K562 (cell line): ENCODE results near the gene PCDHGA12. TPM values are rescaled to one million over a fixed set of nuclear protein-coding genes. Genes with fewer than 3 reads are reported as not detected.

Experiments used
- ZNF121 ChIP-seq: sonication (generic); formaldehyde crosslinking; conservative IDR thresholded peaks from 2 replicates; pipeline ENCODE4 v1.8.0; 2022; ENCODE audit warnings: missing genetic modification reagents
- polyA plus RNA-seq, 8 experiments: library from polyadenylated mRNA; depleted of rRNA in 4 of 8; stranded (reverse) in 5 of 8; unstranded in 3 of 8; fragments of >200 nt; fragmentation: Nextera tagmentation in 2 of 8; fragmentation: Illumina TruSeq in 1 of 8; extraction: Ambion mirVana in 2 of 8; extraction: Trizol in 1 of 8; gene quantifications; 2 replicates each; pipeline versions ENCODE4 v1.2.1 to v1.2.3, GENCODE V29; 2011 to 2014; ENCODE audit warnings: inconsistent platforms in 1 of 8, missing spikeins in 1 of 8
- total RNA-seq, 7 experiments: library from RNA; depleted of rRNA in 6 of 7; stranded (reverse); fragments of >200 nt in 6 of 7; fragmentation: Illumina TruSeq in 2 of 7; extraction: Trizol in 2 of 7; gene quantifications; 2 replicates each; pipeline versions ENCODE4 v1.2.1 to v1.2.3, GENCODE V29; 2011 to 2021; ENCODE audit warnings: low replicate concordance in 1 of 7
- TF ChIP-seq, protein P1 (sequence below), 2 experiments: fragments of 450-650 bp; IDR thresholded peaks; 2 replicates each; pipeline ENCODE4 v1.6.1; 2016; ENCODE audit warnings: mild to moderate bottlenecking in 2 of 2, borderline replicate concordance in 1 of 2, low read depth in 1 of 2, moderate library complexity in 1 of 2

Gene PCDHGA12
- total and polyA plus RNA-seq, 9 of the 15 experiments (the other 6 are each of a cell fraction or from before 2014, with no cell fraction given): 0.03 TPM; not detected in 8

GRCh38 chr5:141419074-141419880 lies 11.0 kb upstream of the PCDHGA12 start (continued):
- TF ChIP-seq, protein P1, sequence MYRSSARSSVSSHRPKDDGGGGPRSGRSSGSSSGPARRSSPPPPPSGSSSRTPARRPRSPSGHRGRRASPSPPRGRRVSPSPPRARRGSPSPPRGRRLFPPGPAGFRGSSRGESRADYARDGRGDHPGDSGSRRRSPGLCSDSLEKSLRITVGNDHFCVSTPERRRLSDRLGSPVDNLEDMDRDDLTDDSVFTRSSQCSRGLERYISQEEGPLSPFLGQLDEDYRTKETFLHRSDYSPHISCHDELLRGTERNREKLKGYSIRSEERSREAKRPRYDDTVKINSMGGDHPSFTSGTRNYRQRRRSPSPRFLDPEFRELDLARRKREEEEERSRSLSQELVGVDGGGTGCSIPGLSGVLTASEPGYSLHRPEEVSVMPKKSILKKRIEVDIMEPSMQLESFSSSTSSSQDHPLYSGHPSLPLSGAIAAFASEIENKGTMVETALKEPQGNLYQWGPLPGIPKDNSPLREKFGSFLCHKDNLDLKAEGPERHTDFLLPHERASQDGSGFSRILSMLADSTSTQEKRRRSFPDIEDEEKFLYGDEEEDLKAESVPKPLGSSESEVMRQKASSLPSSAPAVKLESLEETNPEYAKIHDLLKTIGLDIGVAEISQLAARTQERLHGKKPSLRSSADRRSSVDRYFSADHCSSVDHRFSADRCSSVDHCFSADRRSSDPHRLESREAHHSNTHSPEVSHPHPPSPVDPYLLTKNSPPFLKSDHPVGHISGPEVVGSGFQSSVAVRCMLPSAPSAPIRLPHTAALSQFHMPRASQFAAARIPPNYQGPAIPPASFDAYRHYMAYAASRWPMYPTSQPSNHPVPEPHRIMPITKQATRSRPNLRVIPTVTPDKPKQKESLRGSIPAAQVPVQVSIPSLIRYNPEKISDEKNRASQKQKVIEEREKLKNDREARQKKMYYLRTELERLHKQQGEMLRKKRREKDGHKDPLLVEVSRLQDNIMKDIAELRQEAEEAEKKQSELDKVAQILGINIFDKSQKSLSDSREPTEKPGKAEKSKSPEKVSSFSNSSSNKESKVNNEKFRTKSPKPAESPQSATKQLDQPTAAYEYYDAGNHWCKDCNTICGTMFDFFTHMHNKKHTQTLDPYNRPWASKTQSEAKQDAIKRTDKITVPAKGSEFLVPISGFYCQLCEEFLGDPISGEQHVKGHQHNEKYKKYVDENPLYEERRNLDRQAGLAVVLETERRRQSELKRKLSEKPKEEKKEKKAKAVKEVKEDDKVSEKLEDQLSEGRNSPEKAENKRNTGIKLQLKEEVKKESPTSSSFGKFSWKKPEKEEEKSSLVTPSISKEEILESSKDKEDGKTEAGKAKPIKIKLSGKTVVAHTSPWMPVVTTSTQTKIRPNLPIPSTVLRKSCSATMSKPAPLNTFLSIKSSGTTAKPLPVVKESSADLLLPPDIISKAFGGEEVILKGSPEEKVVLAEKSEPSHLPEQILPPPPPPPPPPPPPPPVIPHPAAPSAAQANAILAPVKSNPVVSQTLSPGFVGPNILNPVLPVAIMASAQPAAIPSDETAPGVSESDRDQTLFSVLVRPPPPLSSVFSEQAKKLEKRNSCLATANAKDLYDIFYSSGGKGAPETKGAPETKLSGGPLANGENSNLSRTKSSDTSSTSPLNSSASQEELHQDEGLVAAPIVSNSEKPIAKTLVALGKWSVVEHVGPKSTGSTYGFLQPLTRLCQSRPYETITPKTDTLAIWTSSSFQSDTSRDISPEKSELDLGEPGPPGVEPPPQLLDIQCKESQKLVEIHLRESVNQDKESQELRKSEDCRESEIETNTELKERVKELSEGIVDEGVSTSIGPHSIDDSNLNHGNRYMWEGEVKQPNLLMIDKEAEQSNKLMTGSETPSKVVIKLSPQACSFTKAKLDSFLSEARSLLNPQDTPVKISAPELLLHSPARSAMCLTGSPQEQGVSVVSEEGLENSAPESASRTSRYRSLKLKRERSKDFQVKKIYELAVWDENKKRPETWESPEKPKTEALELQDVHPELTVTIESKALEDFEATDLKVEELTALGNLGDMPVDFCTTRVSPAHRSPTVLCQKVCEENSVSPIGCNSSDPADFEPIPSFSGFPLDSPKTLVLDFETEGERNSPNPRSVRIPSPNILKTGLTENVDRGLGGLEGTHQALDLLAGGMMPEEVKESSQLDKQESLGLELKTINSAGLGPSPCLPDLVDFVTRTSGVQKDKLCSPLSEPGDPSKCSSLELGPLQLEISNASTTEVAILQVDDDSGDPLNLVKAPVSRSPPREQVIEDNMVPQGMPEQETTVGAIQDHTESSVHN (IDR thresholded peaks at IDR 0.05; ENCODE audit: borderline replicate concordance in 1 of 2, low read depth in 1 of 2): no peak
- TF ChIP-seq ZNF121: no peak
